ENCODE data around the gene GYS1.
A peak's percentile ranks its signal among the peaks of the same experiment; 100 is the strongest.
"Not testable (repeated sequence)": the region's sequence is repeated elsewhere in the genome, so short reads cannot be mapped to it uniquely, and the experiment has no call there.

Gene GYS1

DNA sequence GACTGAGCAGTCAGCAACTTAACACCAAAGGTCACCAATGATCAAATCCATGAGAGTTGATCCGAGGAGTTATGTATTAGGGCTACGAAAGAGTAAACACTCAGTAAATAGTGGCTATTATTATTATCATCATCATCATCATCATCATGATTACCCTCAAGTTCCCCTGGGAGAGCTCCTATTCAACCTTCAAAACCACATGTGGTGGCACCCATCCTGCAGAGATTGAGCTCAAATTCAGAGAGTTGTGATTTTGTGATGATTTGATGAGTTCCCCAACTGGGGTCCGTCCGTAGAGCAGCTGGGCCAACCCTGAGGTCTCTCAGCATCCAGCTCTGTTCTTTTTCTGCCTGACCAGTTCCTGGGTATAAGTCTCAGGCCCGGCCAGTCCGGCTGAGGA is 32.0 kb upstream of the GYS1 start:
- H3K4me1 ChIP-seq (ENCODE audit: control insufficient read depth, insufficient read depth, low read length); CTCF ChIA-PET; POLR2A ChIA-PET; H3K36me3 ChIP-seq (ENCODE audit: control insufficient read depth in 2 of 2, insufficient read depth in 1 of 2, low read length in 2 of 2); H3K9me3 ChIP-seq (ENCODE audit: control insufficient read depth, insufficient read depth, low read depth, low read length); H3K4me3 ChIP-seq (ENCODE audit: low read depth, low read length); H3K27ac ChIP-seq (ENCODE audit: extremely low read depth, low read depth, low read length): not testable (repeated sequence)
- TF ChIP-seq ZFP3 (tag by site-specific recombination; IDR thresholded peaks at IDR 0.05; ENCODE audit: low read depth): 0 out of 2 replicates have a peak, but pooled peaks have one; percentile 28

DNA sequence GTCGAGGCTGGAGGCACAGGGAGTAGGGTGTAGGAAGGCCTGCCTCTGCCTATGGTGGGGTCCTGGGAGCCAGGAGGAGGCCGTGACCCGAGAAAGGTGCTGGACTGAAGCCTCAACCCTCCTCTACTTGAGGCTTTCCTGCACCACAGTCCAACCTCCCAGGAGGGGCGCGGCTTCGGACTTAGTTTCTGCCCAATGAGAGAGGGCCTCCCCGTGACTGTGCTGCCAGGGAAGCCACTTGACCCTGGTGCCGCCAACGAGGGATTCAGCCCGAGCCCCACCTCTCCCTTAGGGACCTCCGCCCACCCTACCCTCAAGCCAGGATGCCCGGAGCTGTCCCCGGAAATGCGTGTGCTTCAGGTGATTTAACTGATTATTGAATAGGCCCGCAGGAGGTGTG is 31.1 kb upstream of the GYS1 start, which contains the start of gene CGB3:
CGB3 (minus strand) TSS at position 101 of the 400 bp plus-strand sequence. CDS start 362 bp downstream, outside the sequence.
- H3K36me3 ChIP-seq (ENCODE audit: control insufficient read depth in 2 of 2, insufficient read depth in 1 of 2, low read length in 2 of 2); H3K27ac ChIP-seq (ENCODE audit: extremely low read depth, low read depth, low read length); H3K4me3 ChIP-seq (ENCODE audit: low read depth, low read length); POLR2A ChIA-PET; CTCF ChIA-PET; H3K9me3 ChIP-seq (ENCODE audit: control insufficient read depth, insufficient read depth, low read depth, low read length); H3K4me1 ChIP-seq (ENCODE audit: control insufficient read depth, insufficient read depth, low read length): not testable (repeated sequence)

DNA sequence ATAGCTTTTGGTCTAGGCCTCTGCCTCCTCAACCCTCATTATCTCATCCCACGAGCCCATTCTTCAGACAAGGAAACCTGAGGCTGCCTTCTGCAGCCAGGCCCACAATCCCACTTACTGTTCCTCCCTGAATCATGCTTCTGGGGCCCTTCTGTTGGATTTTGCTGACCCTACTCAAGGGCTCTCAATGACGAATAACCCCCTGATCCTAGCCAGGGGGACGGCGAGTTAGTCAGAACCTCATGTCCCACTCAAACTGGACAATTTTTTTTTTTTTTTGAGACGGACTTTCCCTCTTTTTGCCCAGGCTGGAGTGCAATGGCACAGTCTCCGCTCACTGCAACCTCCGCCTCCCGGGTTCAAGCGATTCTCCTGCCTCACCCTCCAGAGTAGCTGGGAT is 29.0 kb upstream of the GYS1 start:
- CTCF ChIA-PET: interaction anchor here (0.7 to 1.7 kb wide), 5 partner anchors 17 to 177 kb away, joined by 3 to 8 read pairs (median 3); partner anchors contain the start of genes GYS1 and RUVBL2
- Histone ChIP-seq H3K9me3 (ENCODE audit: control insufficient read depth, insufficient read depth, low read depth, low read length) (no peaks in the 10 kb centered on the region), H3K27ac (ENCODE audit: extremely low read depth, low read depth, low read length) (no peak overlapping the region), H3K4me1 (ENCODE audit: control insufficient read depth, insufficient read depth, low read length) (peaks cover 8% of the 10 kb centered on the region), H3K36me3 (ENCODE audit: control insufficient read depth in 2 of 2, insufficient read depth in 1 of 2, low read length in 2 of 2) (no peaks in the 10 kb centered on the region), H3K4me3 (ENCODE audit: low read depth, low read length) (no peak overlapping the region)
- TF ChIP-seq SP3 (tag by site-specific recombination; IDR thresholded peaks at IDR 0.05) (no peak), ZSCAN30 (tag by site-specific recombination; IDR thresholded peaks at IDR 0.05) (no peak), ZNF561 (tag by site-specific recombination; IDR thresholded peaks at IDR 0.05; ENCODE audit: borderline replicate concordance) (no peak), ZNF629 (tag by site-specific recombination; IDR thresholded peaks at IDR 0.05) (no peak), ZBTB8A (tag by site-specific recombination; IDR thresholded peaks at IDR 0.05) (no peak), BCL11A (tag by site-specific recombination; IDR thresholded peaks at IDR 0.05; ENCODE audit: low read depth) (no peak), ZNF48 (tag by site-specific recombination; IDR thresholded peaks at IDR 0.05) (no peak)
- TF ChIP-seq, protein P1, sequence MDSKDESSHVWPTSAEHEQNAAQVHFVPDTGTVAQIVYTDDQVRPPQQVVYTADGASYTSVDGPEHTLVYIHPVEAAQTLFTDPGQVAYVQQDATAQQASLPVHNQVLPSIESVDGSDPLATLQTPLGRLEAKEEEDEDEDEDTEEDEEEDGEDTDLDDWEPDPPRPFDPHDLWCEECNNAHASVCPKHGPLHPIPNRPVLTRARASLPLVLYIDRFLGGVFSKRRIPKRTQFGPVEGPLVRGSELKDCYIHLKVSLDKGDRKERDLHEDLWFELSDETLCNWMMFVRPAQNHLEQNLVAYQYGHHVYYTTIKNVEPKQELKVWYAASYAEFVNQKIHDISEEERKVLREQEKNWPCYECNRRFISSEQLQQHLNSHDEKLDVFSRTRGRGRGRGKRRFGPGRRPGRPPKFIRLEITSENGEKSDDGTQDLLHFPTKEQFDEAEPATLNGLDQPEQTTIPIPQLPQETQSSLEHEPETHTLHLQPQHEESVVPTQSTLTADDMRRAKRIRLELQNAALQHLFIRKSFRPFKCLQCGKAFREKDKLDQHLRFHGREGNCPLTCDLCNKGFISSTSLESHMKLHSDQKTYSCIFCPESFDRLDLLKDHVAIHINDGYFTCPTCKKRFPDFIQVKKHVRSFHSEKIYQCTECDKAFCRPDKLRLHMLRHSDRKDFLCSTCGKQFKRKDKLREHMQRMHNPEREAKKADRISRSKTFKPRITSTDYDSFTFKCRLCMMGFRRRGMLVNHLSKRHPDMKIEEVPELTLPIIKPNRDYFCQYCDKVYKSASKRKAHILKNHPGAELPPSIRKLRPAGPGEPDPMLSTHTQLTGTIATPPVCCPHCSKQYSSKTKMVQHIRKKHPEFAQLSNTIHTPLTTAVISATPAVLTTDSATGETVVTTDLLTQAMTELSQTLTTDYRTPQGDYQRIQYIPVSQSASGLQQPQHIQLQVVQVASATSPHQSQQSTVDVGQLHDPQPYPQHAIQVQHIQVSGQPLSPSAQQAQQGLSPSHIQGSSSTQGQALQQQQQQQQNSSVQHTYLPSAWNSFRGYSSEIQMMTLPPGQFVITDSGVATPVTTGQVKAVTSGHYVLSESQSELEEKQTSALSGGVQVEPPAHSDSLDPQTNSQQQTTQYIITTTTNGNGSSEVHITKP (tag by site-specific recombination; IDR thresholded peaks at IDR 0.05): no peak
- TF ChIP-seq, protein P2, sequence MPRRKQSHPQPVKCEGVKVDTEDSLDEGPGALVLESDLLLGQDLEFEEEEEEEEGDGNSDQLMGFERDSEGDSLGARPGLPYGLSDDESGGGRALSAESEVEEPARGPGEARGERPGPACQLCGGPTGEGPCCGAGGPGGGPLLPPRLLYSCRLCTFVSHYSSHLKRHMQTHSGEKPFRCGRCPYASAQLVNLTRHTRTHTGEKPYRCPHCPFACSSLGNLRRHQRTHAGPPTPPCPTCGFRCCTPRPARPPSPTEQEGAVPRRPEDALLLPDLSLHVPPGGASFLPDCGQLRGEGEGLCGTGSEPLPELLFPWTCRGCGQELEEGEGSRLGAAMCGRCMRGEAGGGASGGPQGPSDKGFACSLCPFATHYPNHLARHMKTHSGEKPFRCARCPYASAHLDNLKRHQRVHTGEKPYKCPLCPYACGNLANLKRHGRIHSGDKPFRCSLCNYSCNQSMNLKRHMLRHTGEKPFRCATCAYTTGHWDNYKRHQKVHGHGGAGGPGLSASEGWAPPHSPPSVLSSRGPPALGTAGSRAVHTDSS (tag by site-specific recombination; IDR thresholded peaks at IDR 0.05): no peak
- TF ChIP-seq, protein P3, sequence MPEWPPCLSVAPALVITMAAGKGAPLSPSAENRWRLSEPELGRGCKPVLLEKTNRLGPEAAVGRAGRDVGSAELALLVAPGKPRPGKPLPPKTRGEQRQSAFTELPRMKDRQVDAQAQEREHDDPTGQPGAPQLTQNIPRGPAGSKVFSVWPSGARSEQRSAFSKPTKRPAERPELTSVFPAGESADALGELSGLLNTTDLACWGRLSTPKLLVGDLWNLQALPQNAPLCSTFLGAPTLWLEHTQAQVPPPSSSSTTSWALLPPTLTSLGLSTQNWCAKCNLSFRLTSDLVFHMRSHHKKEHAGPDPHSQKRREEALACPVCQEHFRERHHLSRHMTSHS (tag by site-specific recombination; IDR thresholded peaks at IDR 0.05): no peak
- POLR2A ChIA-PET: interaction anchor here (3.4 kb wide), 1 partner anchor 29 kb away, joined by 20 read pairs; the partner anchor contains the start of genes GYS1 and RUVBL2

All from HEK293 (cell line).